HG03520 (cell line): Measurements from ENCODE around the gene S100A10.

Experiments used
- ATAC-seq: cut with Tn5 transposase; IDR thresholded peaks from one replicate; pipeline ENCODE4 v1.9.1; 2021; ENCODE audit warnings: mild to moderate bottlenecking, moderate library complexity; ENCODE audit not compliant: unreplicated experiment

S100A10 gene

DNA sequence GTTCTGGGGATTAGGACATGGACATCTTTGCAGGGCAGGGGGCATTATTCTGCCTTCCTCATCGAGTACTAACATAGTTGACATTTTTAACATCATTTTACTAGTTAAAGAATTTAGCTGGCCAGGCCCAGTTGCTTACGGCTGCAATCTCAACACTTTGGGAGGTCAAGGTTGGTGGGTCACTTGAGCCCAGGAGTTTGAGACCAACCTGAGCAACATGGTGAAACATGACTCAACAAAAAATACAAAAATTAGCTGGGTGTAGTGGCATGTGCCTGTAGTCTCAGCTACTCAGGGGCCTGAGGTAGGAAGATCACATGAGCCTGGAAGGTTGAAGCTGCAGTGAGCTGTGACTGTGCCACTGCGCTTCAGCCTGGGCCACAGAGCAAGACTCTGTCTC, 54.5 kb downstream of the S100A10 start:
- ATAC-seq: no peak

DNA sequence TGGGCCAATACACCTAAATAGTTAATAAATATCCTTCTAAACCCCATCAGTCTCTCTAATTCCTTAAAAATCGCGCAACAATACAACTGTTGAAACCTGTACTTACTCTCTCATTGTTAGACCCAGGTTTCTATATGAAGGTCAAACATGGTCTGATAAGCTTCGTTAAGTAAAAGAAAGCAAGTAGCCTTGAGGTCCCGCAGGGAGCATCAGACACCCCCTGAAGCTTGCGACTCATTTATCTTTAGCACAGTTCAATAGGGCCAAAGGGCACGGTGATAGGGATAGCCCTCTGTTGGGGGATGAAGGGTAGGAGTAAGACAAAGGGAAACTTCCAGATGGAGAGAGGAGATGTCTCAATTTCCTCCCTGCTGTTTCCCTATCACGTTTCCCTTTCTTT, 57.0 kb downstream of the S100A10 start:
- no peak for ATAC-seq

GRCh38 chr1:151935894-151936602, 57.6 kb downstream of the S100A10 start:
- no peak for ATAC-seq

GRCh38 chr1:151935154-151935553, 58.5 kb downstream of the S100A10 start:
- ATAC-seq: no peak

GRCh38 chr1:151934048-151934493, 59.6 kb downstream of the S100A10 start:
- no peak for ATAC-seq
